HEK293 (cell line): ENCODE data around the gene CST9L.

Source experiments
- CTCF ChIA-PET: fragments of 350-600 bp; formaldehyde crosslinking; extraction: SDS; loops from one replicate; lab custom pipeline; 2021; ENCODE audit warnings: antibody characterized with exemption; lab: Yijun Ruan, JAX
- POLR2A ChIA-PET: fragments of 300-600 bp; formaldehyde crosslinking; extraction: SDS; loops from one replicate; lab custom pipeline; 2020; ENCODE audit warnings: antibody characterized with exemption, inconsistent platforms; lab: Yijun Ruan, JAX
- H3K27ac ChIP-seq: fragments of 200-500 bp; sonication (Bioruptor generic); 2 replicates; pipeline ENCODE4 v1.5.1; 2014; ENCODE audit warnings: low read depth, low read length, control low read depth, inconsistent platforms; ENCODE audit errors: extremely low read depth
- H3K36me3 ChIP-seq, 2 experiments: fragments of 200-500 bp in 1 of 2; sonication (Bioruptor generic) in 1 of 2; 1 replicate in 1 of 2; 2 replicates in 1 of 2; pipeline ENCODE4 v1.5.1; 2014 to 2017; ENCODE audit warnings: inconsistent platforms in 2 of 2, low read length in 2 of 2; ENCODE audit not compliant: control insufficient read depth in 2 of 2, insufficient read depth in 1 of 2
- H3K4me1 ChIP-seq: fragments of 200-500 bp; sonication (Bioruptor generic); 2 replicates; pipeline ENCODE4 v1.5.1; 2014; ENCODE audit warnings: mild to moderate bottlenecking, low read length, inconsistent platforms; ENCODE audit not compliant: control insufficient read depth, insufficient read depth
- H3K4me3 ChIP-seq: 2 replicates; pipeline ENCODE4 v1.5.1; 2011; ENCODE audit warnings: low read depth, mild to moderate bottlenecking, control low read depth, low read length, moderate library complexity
- H3K9me3 ChIP-seq: fragments of 200-500 bp; sonication (Bioruptor generic); 2 replicates; pipeline ENCODE4 v1.5.1; 2014; ENCODE audit warnings: low read depth, low read length, inconsistent platforms; ENCODE audit not compliant: control insufficient read depth, insufficient read depth
- GFI1B ChIP-seq: fragments of 450-650 bp; formaldehyde crosslinking; IDR thresholded peaks from 2 replicates; pipeline ENCODE4 v1.5.1; 2016; ENCODE audit warnings: missing biosample characterization, missing genetic modification characterization
- GLIS1 ChIP-seq: fragments of 450-650 bp; formaldehyde crosslinking; IDR thresholded peaks from 2 replicates; pipeline ENCODE4 v1.5.1; 2016; ENCODE audit warnings: missing biosample characterization, missing genetic modification characterization
- HIC1 ChIP-seq: fragments of 450-650 bp; formaldehyde crosslinking; IDR thresholded peaks from 2 replicates; pipeline ENCODE4 v1.5.1; 2016; ENCODE audit warnings: missing biosample characterization, missing genetic modification characterization
- REST ChIP-seq: fragments of 450-650 bp; formaldehyde crosslinking; IDR thresholded peaks from 2 replicates; pipeline ENCODE4 v1.5.1; 2016; ENCODE audit warnings: missing biosample characterization, missing genetic modification characterization
- WT1 ChIP-seq: fragments of 450-650 bp; formaldehyde crosslinking; IDR thresholded peaks from 2 replicates; pipeline ENCODE4 v1.5.1; 2016; ENCODE audit warnings: missing biosample characterization, missing genetic modification characterization
- ZFHX2 ChIP-seq: fragments of 450-650 bp; formaldehyde crosslinking; conservative IDR thresholded peaks from 2 replicates; pipeline ENCODE4 v1.5.1; 2016; ENCODE audit warnings: missing biosample characterization, missing genetic modification characterization
- ZFP69B ChIP-seq: fragments of 450-650 bp; formaldehyde crosslinking; IDR thresholded peaks from 2 replicates; pipeline ENCODE4 v1.5.1; 2016; ENCODE audit warnings: missing biosample characterization, missing genetic modification characterization
- ZNF140 ChIP-seq: fragments of 450-650 bp; formaldehyde crosslinking; IDR thresholded peaks from 2 replicates; pipeline ENCODE4 v1.5.1; 2016; ENCODE audit warnings: missing biosample characterization, missing genetic modification characterization
- ZNF175 ChIP-seq: fragments of 450-650 bp; formaldehyde crosslinking; IDR thresholded peaks from 2 replicates; pipeline ENCODE4 v1.5.1; 2016; ENCODE audit warnings: missing biosample characterization, missing genetic modification characterization
- ZNF423 ChIP-seq: fragments of 450-650 bp; formaldehyde crosslinking; IDR thresholded peaks from 2 replicates; pipeline ENCODE4 v1.5.1; 2016; ENCODE audit warnings: missing biosample characterization, missing genetic modification characterization
- ZNF433 ChIP-seq: fragments of 450-650 bp; formaldehyde crosslinking; IDR thresholded peaks from 2 replicates; pipeline ENCODE4 v1.5.1; 2016; ENCODE audit warnings: missing biosample characterization, missing genetic modification characterization, low read depth
- ZNF510 ChIP-seq: fragments of 450-650 bp; formaldehyde crosslinking; IDR thresholded peaks from 2 replicates; pipeline ENCODE4 v1.5.1; 2018; ENCODE audit warnings: mild to moderate bottlenecking, missing genetic modification characterization, missing biosample characterization; ENCODE audit not compliant: insufficient replicate concordance
- ZNF549 ChIP-seq: fragments of 450-650 bp; IDR thresholded peaks from 2 replicates; pipeline ENCODE4 v1.5.1; 2018; ENCODE audit warnings: missing biosample characterization, missing genetic modification characterization, mild to moderate bottlenecking, inconsistent platforms, moderate library complexity
- ZNF558 ChIP-seq: fragments of 450-650 bp; formaldehyde crosslinking; IDR thresholded peaks from 2 replicates; pipeline ENCODE4 v1.5.1; 2016; ENCODE audit warnings: missing biosample characterization, missing genetic modification characterization
- TF ChIP-seq, protein P1 (sequence below): IDR thresholded peaks from 2 replicates; pipeline ENCODE4 v1.6.1; 2011; ENCODE audit warnings: mild to moderate bottlenecking, low read depth, low read length, borderline replicate concordance
- TF ChIP-seq, protein P2 (sequence below): fragments of 450-650 bp; formaldehyde crosslinking; IDR thresholded peaks from 2 replicates; pipeline ENCODE4 v1.5.1; 2016; ENCODE audit warnings: missing biosample characterization, missing genetic modification characterization
- TF ChIP-seq, protein P3 (sequence below): fragments of 450-650 bp; formaldehyde crosslinking; conservative IDR thresholded peaks from 2 replicates; pipeline ENCODE4 v1.5.1; 2016; ENCODE audit warnings: low read depth, missing biosample characterization, missing genetic modification characterization

Gene CST9L

GRCh38 chr20:23601715-23602114, 33.4 kb upstream of the CST9L start:
- CTCF ChIA-PET = interaction anchor here (0.6 to 9.3 kb wide), 2 partner anchors 159 to 176 kb away, joined by 3 to 84 read pairs; no protein-coding TSS in a partner anchor

DNA sequence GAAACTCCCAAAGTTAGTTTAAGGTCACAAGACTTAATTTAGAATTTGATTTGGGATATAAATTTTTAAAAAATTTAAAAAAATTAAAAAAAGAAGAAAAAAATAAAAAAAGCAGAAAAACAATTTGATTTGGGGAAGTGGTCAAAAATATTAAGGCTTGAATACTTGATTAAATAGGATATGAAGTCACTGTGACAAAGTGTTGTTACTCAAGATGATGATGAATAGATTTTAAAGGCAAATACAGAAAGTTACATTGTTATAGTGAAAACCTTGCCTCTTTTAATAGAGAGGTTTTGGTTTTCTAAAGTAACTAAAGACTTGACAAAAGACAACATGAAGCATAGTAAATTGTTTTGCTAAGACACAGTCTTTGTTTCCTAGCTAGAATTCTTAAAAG, 30.2 kb upstream of the CST9L start:
- Histone ChIP-seq H3K9me3 (no peaks in the 10 kb centered on the region), H3K27ac (no peak overlapping the region), H3K4me3 (no peak overlapping the region), H3K36me3 (no peaks in the 10 kb centered on the region), H3K4me1 (0 out of 2 replicates have a peak, but pooled peaks cover 3% of the 10 kb centered on the region)
- CTCF ChIA-PET = interaction anchor here (1.0 to 1.2 kb wide), 2 partner anchors 152 to 156 kb away, joined by 3 to 4 read pairs; no protein-coding TSS in a partner anchor
- POLR2A ChIA-PET = no interaction called here
- TF ChIP-seq ZNF423 (tag by site-specific recombination) = no peak
- TF ChIP-seq ZNF140 (tag by site-specific recombination) = no peak
- no peak for TF ChIP-seq ZNF558
- no peak for TF ChIP-seq ZNF549 (tag by site-specific recombination)
- no peak for TF ChIP-seq GLIS1 (tag by site-specific recombination)
- TF ChIP-seq ZFP69B = no peak
- no peak for TF ChIP-seq GFI1B (tag by site-specific recombination)
- TF ChIP-seq ZNF433 (tag by site-specific recombination) = no peak
- no peak for TF ChIP-seq REST (tag by site-specific recombination)
- TF ChIP-seq ZNF175 (tag by site-specific recombination) = no peak
- TF ChIP-seq, protein P1, sequence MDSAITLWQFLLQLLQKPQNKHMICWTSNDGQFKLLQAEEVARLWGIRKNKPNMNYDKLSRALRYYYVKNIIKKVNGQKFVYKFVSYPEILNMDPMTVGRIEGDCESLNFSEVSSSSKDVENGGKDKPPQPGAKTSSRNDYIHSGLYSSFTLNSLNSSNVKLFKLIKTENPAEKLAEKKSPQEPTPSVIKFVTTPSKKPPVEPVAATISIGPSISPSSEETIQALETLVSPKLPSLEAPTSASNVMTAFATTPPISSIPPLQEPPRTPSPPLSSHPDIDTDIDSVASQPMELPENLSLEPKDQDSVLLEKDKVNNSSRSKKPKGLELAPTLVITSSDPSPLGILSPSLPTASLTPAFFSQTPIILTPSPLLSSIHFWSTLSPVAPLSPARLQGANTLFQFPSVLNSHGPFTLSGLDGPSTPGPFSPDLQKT = no peak
- TF ChIP-seq WT1 (tag by site-specific recombination) = no peak
- TF ChIP-seq ZNF510 (tag by site-specific recombination) = no peak
- no peak for TF ChIP-seq ZFHX2 (tag by site-specific recombination)
- TF ChIP-seq, protein P2, sequence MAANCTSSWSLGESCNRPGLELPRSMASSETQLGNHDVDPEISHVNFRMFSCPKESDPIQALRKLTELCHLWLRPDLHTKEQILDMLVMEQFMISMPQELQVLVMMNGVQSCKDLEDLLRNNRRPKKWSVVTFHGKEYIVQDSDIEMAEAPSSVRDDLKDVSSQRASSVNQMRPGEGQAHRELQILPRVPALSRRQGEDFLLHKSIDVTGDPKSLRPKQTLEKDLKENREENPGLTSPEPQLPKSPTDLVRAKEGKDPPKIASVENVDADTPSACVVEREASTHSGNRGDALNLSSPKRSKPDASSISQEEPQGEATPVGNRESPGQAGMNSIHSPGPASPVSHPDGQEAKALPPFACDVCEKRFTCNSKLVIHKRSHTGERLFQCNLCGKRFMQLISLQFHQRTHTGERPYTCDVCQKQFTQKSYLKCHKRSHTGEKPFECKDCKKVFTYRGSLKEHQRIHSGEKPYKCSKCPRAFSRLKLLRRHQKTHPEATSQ (tag by site-specific recombination) = no peak

More at GRCh38 chr20:23601715-23602114, 33.4 kb upstream of the CST9L start:
- Histone ChIP-seq H3K4me1 (no peaks in the 10 kb centered on the region), H3K36me3 (no peaks in the 10 kb centered on the region), H3K4me3 (no peak overlapping the region), H3K27ac (no peak overlapping the region), H3K9me3 (no peaks in the 10 kb centered on the region)
- TF ChIP-seq HIC1 (tag by site-specific recombination) = no peak
- TF ChIP-seq, protein P3, sequence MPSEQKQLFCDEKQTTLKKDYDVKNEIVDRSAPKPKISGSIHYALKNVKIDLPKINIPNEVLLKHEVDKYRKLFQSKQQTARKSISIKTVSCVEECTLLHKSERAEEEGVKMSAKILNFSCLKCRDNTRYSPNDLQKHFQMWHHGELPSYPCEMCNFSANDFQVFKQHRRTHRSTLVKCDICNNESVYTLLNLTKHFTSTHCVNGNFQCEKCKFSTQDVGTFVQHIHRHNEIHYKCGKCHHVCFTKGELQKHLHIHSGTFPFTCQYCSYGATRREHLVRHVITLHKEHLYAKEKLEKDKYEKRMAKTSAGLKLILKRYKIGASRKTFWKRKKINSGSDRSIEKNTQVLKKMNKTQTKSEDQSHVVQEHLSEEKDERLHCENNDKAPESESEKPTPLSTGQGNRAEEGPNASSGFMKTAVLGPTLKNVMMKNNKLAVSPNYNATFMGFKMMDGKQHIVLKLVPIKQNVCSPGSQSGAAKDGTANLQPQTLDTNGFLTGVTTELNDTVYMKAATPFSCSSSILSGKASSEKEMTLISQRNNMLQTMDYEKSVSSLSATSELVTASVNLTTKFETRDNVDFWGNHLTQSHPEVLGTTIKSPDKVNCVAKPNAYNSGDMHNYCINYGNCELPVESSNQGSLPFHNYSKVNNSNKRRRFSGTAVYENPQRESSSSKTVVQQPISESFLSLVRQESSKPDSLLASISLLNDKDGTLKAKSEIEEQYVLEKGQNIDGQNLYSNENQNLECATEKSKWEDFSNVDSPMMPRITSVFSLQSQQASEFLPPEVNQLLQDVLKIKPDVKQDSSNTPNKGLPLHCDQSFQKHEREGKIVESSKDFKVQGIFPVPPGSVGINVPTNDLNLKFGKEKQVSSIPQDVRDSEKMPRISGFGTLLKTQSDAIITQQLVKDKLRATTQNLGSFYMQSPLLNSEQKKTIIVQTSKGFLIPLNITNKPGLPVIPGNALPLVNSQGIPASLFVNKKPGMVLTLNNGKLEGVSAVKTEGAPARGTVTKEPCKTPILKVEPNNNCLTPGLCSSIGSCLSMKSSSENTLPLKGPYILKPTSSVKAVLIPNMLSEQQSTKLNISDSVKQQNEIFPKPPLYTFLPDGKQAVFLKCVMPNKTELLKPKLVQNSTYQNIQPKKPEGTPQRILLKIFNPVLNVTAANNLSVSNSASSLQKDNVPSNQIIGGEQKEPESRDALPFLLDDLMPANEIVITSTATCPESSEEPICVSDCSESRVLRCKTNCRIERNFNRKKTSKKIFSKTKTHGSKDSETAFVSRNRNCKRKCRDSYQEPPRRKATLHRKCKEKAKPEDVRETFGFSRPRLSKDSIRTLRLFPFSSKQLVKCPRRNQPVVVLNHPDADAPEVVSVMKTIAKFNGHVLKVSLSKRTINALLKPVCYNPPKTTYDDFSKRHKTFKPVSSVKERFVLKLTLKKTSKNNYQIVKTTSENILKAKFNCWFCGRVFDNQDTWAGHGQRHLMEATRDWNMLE (tag by site-specific recombination) = no peak
- POLR2A ChIA-PET = no interaction called here
